H1 (cell line): ENCODE data around the gene PARD3. TPM values are rescaled to one million over a fixed set of nuclear protein-coding genes. Genes with fewer than 3 reads are reported as not detected.

ENCODE experiments used
- CTCF ChIA-PET: fragments of 300-600 bp; sonication (Branson Sonifier 250); formaldehyde crosslinking; loops from one replicate; lab custom pipeline; 2021; ENCODE audit not compliant: partially characterized antibody; lab: Charles Lee
- POLR2A ChIA-PET: fragments of 300-600 bp; sonication (Branson Sonifier 250); formaldehyde crosslinking; loops from one replicate; lab custom pipeline; 2021; ENCODE audit warnings: inconsistent platforms; ENCODE audit not compliant: partially characterized antibody; lab: Charles Lee
- DNase-seq, 2 experiments: peaks; one replicate each; pipeline versions ENCODE4 v3.0.0 to v3.0.0-alpha.2; 2010 to 2022; ENCODE audit warnings: low spot score in 2 of 2, low read depth in 1 of 2, mixed read lengths in 1 of 2
- FAIRE-seq: peaks from 2 replicates; lab custom pipeline; 2011; peaks lifted over from hg19 to GRCh38; lab: Jason Lieb, UNC
- H2AFZ ChIP-seq: 2 replicates; pipeline ENCODE4 v1.8.1; 2012; ENCODE audit warnings: low read length, inconsistent platforms
- H2AK5ac ChIP-seq: 2 replicates; pipeline ENCODE4 v1.6.1; 2013; ENCODE audit warnings: low read depth, low read length
- H2BK120ac ChIP-seq: replicated peaks from 2 replicates; pipeline ENCODE3; 2013; ENCODE audit warnings: low read depth, low read length, inconsistent platforms
- H2BK12ac ChIP-seq: 2 replicates; pipeline ENCODE4 v1.6.1; 2013; ENCODE audit warnings: low read depth, low read length
- H2BK15ac ChIP-seq: 2 replicates; pipeline ENCODE4 v1.6.1; 2013; ENCODE audit warnings: low read length
- H2BK20ac ChIP-seq: 2 replicates; pipeline ENCODE4 v1.6.1; 2013; ENCODE audit warnings: low read length
- H2BK5ac ChIP-seq: 2 replicates; pipeline ENCODE4 v1.6.1; 2013; ENCODE audit warnings: low read depth, low read length
- H3K14ac ChIP-seq: 2 replicates; pipeline ENCODE4 v1.6.1; 2013; ENCODE audit warnings: inconsistent platforms; ENCODE audit not compliant: insufficient read length
- H3K18ac ChIP-seq: 2 replicates; pipeline ENCODE4 v1.6.1; 2013; ENCODE audit warnings: low read length; ENCODE audit errors: extremely low read depth
- H3K23ac ChIP-seq: 2 replicates; pipeline ENCODE4 v1.6.1; 2013; ENCODE audit warnings: inconsistent platforms; ENCODE audit not compliant: insufficient read length
- H3K23me2 ChIP-seq: 2 replicates; pipeline ENCODE4 v1.6.1; 2013; ENCODE audit warnings: low read depth, low read length
- H3K27ac ChIP-seq: 2 replicates; pipeline ENCODE4 v1.6.1; 2011; ENCODE audit warnings: low read depth, low read length, inconsistent platforms
- H3K27me3 ChIP-seq, 4 experiments: replicated peaks in 1 of 4; 1 replicate in 1 of 4; 2 replicates in 3 of 4; pipeline versions ENCODE4 v1.6.1 to v1.8.1; 2011 to 2013; ENCODE audit warnings: low read length in 3 of 4, mild to moderate bottlenecking in 3 of 4, inconsistent platforms in 2 of 4, mixed read lengths in 2 of 4, moderate library complexity in 1 of 4; ENCODE audit not compliant: control insufficient read depth in 3 of 4, insufficient read depth in 3 of 4; ENCODE audit errors: extremely low read depth in 1 of 4
- H3K36me3 ChIP-seq, 4 experiments: 2 replicates each; pipeline versions ENCODE4 v1.6.1 to v1.8.1; 2011 to 2013; ENCODE audit warnings: mild to moderate bottlenecking in 4 of 4, low read length in 3 of 4, moderate library complexity in 2 of 4, control low read depth in 1 of 4, inconsistent platforms in 1 of 4; ENCODE audit not compliant: insufficient read depth in 4 of 4, control insufficient read depth in 2 of 4
- H3K4ac ChIP-seq: replicated peaks from 2 replicates; pipeline ENCODE3; 2013; ENCODE audit warnings: low read length, low read depth, mixed read lengths, inconsistent platforms; ENCODE audit not compliant: insufficient read length
- H3K4me1 ChIP-seq, 4 experiments: replicated peaks in 1 of 4; 1 replicate in 1 of 4; 2 replicates in 3 of 4; pipeline versions ENCODE4 v1.6.1 to v1.8.1; 2011 to 2013; ENCODE audit warnings: low read length in 3 of 4, inconsistent platforms in 2 of 4, mixed read lengths in 1 of 4; ENCODE audit not compliant: insufficient read depth in 4 of 4, control insufficient read depth in 3 of 4
- H3K4me2 ChIP-seq, 2 experiments: 2 replicates each; pipeline versions ENCODE4 v1.6.1 to v1.8.1; 2011 to 2013; ENCODE audit warnings: low read depth in 2 of 2, low read length in 2 of 2, control low read depth in 1 of 2, inconsistent platforms in 1 of 2, mild to moderate bottlenecking in 1 of 2; ENCODE audit not compliant: insufficient read depth in 1 of 2
- H3K4me3 ChIP-seq, 4 experiments: fragments of 200-600, 300-600 bp in 1 of 4; sonication (generic), shearing (Covaris generic), sonication (Bioruptor Twin) in 1 of 4; 2 replicates each; pipeline versions ENCODE4 v1.5.1 to v1.8.1; 2011 to 2016; ENCODE audit warnings: low read length in 4 of 4, low read depth in 3 of 4, control low read depth in 2 of 4, inconsistent platforms in 2 of 4, mild to moderate bottlenecking in 2 of 4, mixed read lengths in 1 of 4, moderate library complexity in 1 of 4; ENCODE audit not compliant: insufficient read depth in 2 of 4; ENCODE audit errors: extremely low read depth in 1 of 4
- H3K56ac ChIP-seq: replicated peaks from 2 replicates; pipeline ENCODE3; 2013; ENCODE audit warnings: low read depth, mild to moderate bottlenecking, mixed read lengths, low read length, inconsistent platforms; ENCODE audit not compliant: insufficient read length
- H3K79me1 ChIP-seq: 2 replicates; pipeline ENCODE4 v1.6.1; 2013; ENCODE audit warnings: low read depth, low read length, control low read depth
- H3K79me2 ChIP-seq, 2 experiments: 2 replicates each; pipeline versions ENCODE4 v1.6.1 to v1.8.1; 2012 to 2013; ENCODE audit warnings: low read length in 2 of 2, mild to moderate bottlenecking in 2 of 2, inconsistent platforms in 1 of 2; ENCODE audit not compliant: insufficient read depth in 2 of 2, control insufficient read depth in 1 of 2
- H3K9ac ChIP-seq, 4 experiments: replicated peaks in 1 of 4; 1 replicate in 1 of 4; 2 replicates in 3 of 4; pipeline versions ENCODE4 v1.6.1 to v1.8.1; 2011 to 2013; ENCODE audit warnings: low read depth in 3 of 4, low read length in 3 of 4, control low read depth in 2 of 4, mild to moderate bottlenecking in 2 of 4, moderate library complexity in 2 of 4, inconsistent platforms in 1 of 4; ENCODE audit errors: extremely low read depth in 1 of 4
- H3K9me3 ChIP-seq, 2 experiments: 2 replicates each; pipeline versions ENCODE4 v1.6.1 to v1.8.1; 2012 to 2013; ENCODE audit warnings: mild to moderate bottlenecking in 2 of 2, moderate library complexity in 2 of 2, control low read depth in 1 of 2, inconsistent platforms in 1 of 2, low read depth in 1 of 2, low read length in 1 of 2, mixed read lengths in 1 of 2; ENCODE audit not compliant: insufficient read depth in 2 of 2
- H4K20me1 ChIP-seq, 2 experiments: replicated peaks in 1 of 2; 2 replicates each; pipeline versions ENCODE3 to v1.8.1; 2011 to 2013; ENCODE audit warnings: inconsistent platforms in 2 of 2, low read length in 2 of 2, mild to moderate bottlenecking in 1 of 2; ENCODE audit not compliant: insufficient read depth in 2 of 2, control insufficient read depth in 1 of 2
- H4K5ac ChIP-seq: 2 replicates; pipeline ENCODE4 v1.6.1; 2013; ENCODE audit warnings: low read length, low read depth, mixed read lengths, inconsistent platforms; ENCODE audit not compliant: insufficient read length
- H4K8ac ChIP-seq: 2 replicates; pipeline ENCODE4 v1.8.0; 2013; ENCODE audit warnings: mild to moderate bottlenecking, moderate library complexity, low read length, inconsistent platforms; ENCODE audit not compliant: insufficient read depth; ENCODE audit errors: extremely low read depth
- H4K91ac ChIP-seq: replicated peaks from 2 replicates; pipeline ENCODE3; 2013; ENCODE audit warnings: low read length, mixed read lengths, inconsistent platforms; ENCODE audit not compliant: insufficient read length
- RBBP5 ChIP-seq: IDR thresholded peaks from 2 replicates; pipeline ENCODE4 v1.7.1; 2012; ENCODE audit warnings: low read depth, mild to moderate bottlenecking, inconsistent platforms, low read length, moderate library complexity, borderline replicate concordance
- polyA plus RNA-seq, 7 experiments: library from polyadenylated mRNA; depleted of rRNA in 3 of 7; stranded (reverse) in 5 of 7; unstranded in 2 of 7; fragments of >200 nt in 5 of 7; fragments of 200-250 nt in 2 of 7; gene quantifications; 1 replicate in 5 of 7; 2 replicates in 1 of 7; 4 replicates in 1 of 7; pipeline versions ENCODE4 v1.2.1 to v1.2.3, GENCODE V29; 2011 to 2013; ENCODE audit warnings: missing spikeins in 2 of 7, mixed read lengths in 2 of 7
- total RNA-seq: library from RNA; stranded (reverse); fragmentation: NEBNext Ultra II Directional; extraction: Animal tissue kit (Norgen Biotek cat#: 25700); gene quantifications from 2 replicates; pipeline ENCODE4 v1.2.1, GENCODE V29; 2021

The PARD3 gene
- total and polyA plus RNA-seq, 2 of the 8 experiments (the other 6 are each of a cell fraction or from before 2014, with no cell fraction given), result 19.7 to 49.1 TPM

DNA sequence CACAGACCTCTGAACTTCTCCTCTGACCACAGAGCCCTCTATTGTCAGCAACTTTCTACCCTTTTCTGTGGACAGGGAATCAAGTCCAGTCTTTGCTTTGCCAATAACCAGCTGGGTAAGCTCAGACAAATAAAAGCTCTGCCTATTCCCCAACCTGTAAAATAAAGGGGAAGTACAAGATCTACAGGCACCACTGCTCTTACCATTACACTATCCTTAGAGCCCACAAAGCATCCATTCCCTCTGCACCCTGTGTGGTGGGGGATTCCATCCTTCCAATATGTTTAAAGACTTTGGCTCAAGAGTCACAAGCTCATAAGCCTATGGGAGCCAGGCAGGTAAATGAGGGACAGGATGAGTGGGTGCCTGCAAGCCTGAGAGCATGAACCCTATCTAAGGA lies 88.2 kb downstream of the PARD3 start:
- no peak overlapping the region for H2BK12ac ChIP-seq
- H3K56ac ChIP-seq, result no peak overlapping the region
- no peak overlapping the region for H2BK15ac ChIP-seq
- H3K79me2 ChIP-seq, result peaks cover 9 to 92% of the 10 kb centered on the region in 2 experiments; a peak in 3 of 4 replicates
- no peak overlapping the region for H4K91ac ChIP-seq
- H4K8ac ChIP-seq, result no peak overlapping the region
- H3K9ac ChIP-seq, result no peak overlapping the region
- H2AFZ ChIP-seq, result no peak overlapping the region
- FAIRE-seq, result no peak
- H3K36me3 ChIP-seq, result no peaks in the 10 kb centered on the region
- H2BK20ac ChIP-seq, result no peak overlapping the region
- H2BK5ac ChIP-seq, result no peak overlapping the region; the same call in 1 of the 2 replicates
- no peak overlapping the region for H3K4me3 ChIP-seq
- no peak overlapping the region for H3K23ac ChIP-seq
- ChIA-PET POLR2A (no interaction called here), CTCF (interaction anchor here (0.8 to 1.7 kb wide), 4 partner anchors 9 to 49 kb away, joined by 3 to 4 read pairs (median 4); no protein-coding TSS in a partner anchor)
- H4K5ac ChIP-seq, result no peak overlapping the region
- H3K79me1 ChIP-seq, result peaks cover 15% of the 10 kb centered on the region
- no peak overlapping the region for H3K14ac ChIP-seq
- no peaks in the 10 kb centered on the region for H3K27me3 ChIP-seq
- H3K9me3 ChIP-seq, result no peaks in the 10 kb centered on the region
- H3K23me2 ChIP-seq, result peaks cover 3% of the 10 kb centered on the region; the same call in 1 of the 2 replicates
- H2BK120ac ChIP-seq, result no peak overlapping the region
- no peak for TF ChIP-seq RBBP5
- H3K27ac ChIP-seq, result no peak overlapping the region
- no peaks in the 10 kb centered on the region for H3K4me1 ChIP-seq
- no peak overlapping the region for H2AK5ac ChIP-seq
- H3K4me2 ChIP-seq, result no peak overlapping the region
- no peak overlapping the region for H3K18ac ChIP-seq
- DNase-seq, result no peak
- H4K20me1 ChIP-seq, result peaks cover 1 to 11% of the 10 kb centered on the region in 2 experiments
- no peak overlapping the region for H3K4ac ChIP-seq
